GM12878 (cell line): Measurements from ENCODE around the gene SLX9. TPM values are rescaled to one million over a fixed set of nuclear protein-coding genes. Genes with fewer than 3 reads are reported as not detected.
A peak's percentile ranks its signal among the peaks of the same experiment; 100 is the strongest.

ENCODE experiments used
- ATAC-seq: fragments of 200-7000 bp; cut with Tn5 transposase; 3 replicates; pipeline ENCODE4 v1.9.1; 2020; ENCODE audit warnings: mild to moderate bottlenecking, moderate library complexity
- BruUV-seq: library from RNA; stranded (reverse); fragments of 400-500 nt; replicated peaks from 2 replicates; lab custom pipeline; 2021; lab: Mats Ljungman, UMichigan
- CTCF ChIA-PET: fragments of 300-600 bp; sonication (Branson Sonifier 250); formaldehyde crosslinking; extraction: SDS; loops from one replicate; lab custom pipeline; 2021; ENCODE audit warnings: inconsistent platforms; lab: Yijun Ruan, JAX
- POLR2A ChIA-PET: fragments of 350-600 bp; formaldehyde crosslinking; extraction: SDS; loops from one replicate; lab custom pipeline; 2021; ENCODE audit warnings: inconsistent platforms; lab: Charles Lee
- RAD21 ChIA-PET: fragments of 300-600 bp; sonication (Branson Sonifier 250); formaldehyde crosslinking; loops from one replicate; lab custom pipeline; 2023; ENCODE audit warnings: antibody characterized with exemption; ENCODE audit not compliant: unreplicated experiment; lab: Charles Lee
- SMC1A ChIA-PET: fragments of 300-600 bp; sonication (Branson Sonifier 250); formaldehyde crosslinking; loops from one replicate; lab custom pipeline; 2023; ENCODE audit not compliant: unreplicated experiment, uncharacterized antibody; lab: Charles Lee
- DNase-seq: peaks from one replicate; pipeline ENCODE4 v3.0.0-alpha.2; 2011; ENCODE audit warnings: low read depth, low spot score
- FAIRE-seq: peaks from 3 replicates; lab custom pipeline; 2011; peaks lifted over from hg19 to GRCh38; lab: Jason Lieb, UNC
- H2AFZ ChIP-seq: 2 replicates; pipeline ENCODE4 v1.6.0; 2011; ENCODE audit warnings: low read depth, low read length, control low read depth; ENCODE audit not compliant: control insufficient read depth
- H3K27ac ChIP-seq: 2 replicates; pipeline ENCODE4 v1.5.1; 2011; ENCODE audit warnings: control low read depth; ENCODE audit not compliant: control insufficient read depth, insufficient read depth
- H3K27me3 ChIP-seq, 2 experiments: replicated peaks in 1 of 2; 2 replicates each; pipeline versions ENCODE4 v1.6.0 to v1.6.1; 2011; ENCODE audit warnings: low read length in 1 of 2; ENCODE audit not compliant: control insufficient read depth in 2 of 2, insufficient read depth in 2 of 2
- H3K36me3 ChIP-seq, 2 experiments: 2 replicates each; pipeline ENCODE4 v1.5.1; 2011; ENCODE audit warnings: low read length in 1 of 2; ENCODE audit not compliant: control insufficient read depth in 2 of 2, insufficient read depth in 2 of 2
- H3K4me1 ChIP-seq: 2 replicates; pipeline ENCODE4 v1.6.1; 2011; ENCODE audit warnings: mild to moderate bottlenecking, low read length, moderate library complexity, mixed read lengths; ENCODE audit not compliant: control insufficient read depth, insufficient read depth
- H3K4me2 ChIP-seq: 2 replicates; pipeline ENCODE4 v1.6.0; 2011; ENCODE audit warnings: control low read depth; ENCODE audit not compliant: control insufficient read depth, insufficient read depth
- H3K4me3 ChIP-seq: fragments of 200-600 bp; sonication (generic); 2 replicates; pipeline ENCODE4 v1.5.1; 2016
- H3K79me2 ChIP-seq: 2 replicates; pipeline ENCODE4 v1.6.0; 2011; ENCODE audit warnings: low read length; ENCODE audit not compliant: control insufficient read depth, insufficient read depth
- H3K9ac ChIP-seq: 2 replicates; pipeline ENCODE4 v1.8.0; 2011; ENCODE audit warnings: low read length, control low read depth, mixed read lengths; ENCODE audit not compliant: control insufficient read depth, insufficient read depth
- H3K9me3 ChIP-seq: replicated peaks from 3 replicates; pipeline ENCODE4 v1.5.1; 2011; ENCODE audit warnings: mild to moderate bottlenecking, low read length; ENCODE audit not compliant: control insufficient read depth, insufficient read depth
- H4K20me1 ChIP-seq: 2 replicates; pipeline ENCODE4 v1.6.0; 2011; ENCODE audit not compliant: control insufficient read depth, insufficient read depth
- CEBPB ChIP-seq, 2 experiments: fragments of 150-350 bp in 1 of 2; IDR thresholded peaks; 2 replicates each; pipeline ENCODE4 v1.6.1; 2012 to 2014; ENCODE audit warnings: low read depth in 2 of 2, low read length in 2 of 2, borderline replicate concordance in 1 of 2, inconsistent platforms in 1 of 2
- CUX1 ChIP-seq: IDR thresholded peaks from 2 replicates; pipeline ENCODE4 v1.6.1; 2012; ENCODE audit warnings: improper control_type of control experiment, low read depth, low read length; ENCODE audit not compliant: insufficient replicate concordance
- HDGF ChIP-seq: fragments of 450-650 bp; IDR thresholded peaks from 2 replicates; pipeline ENCODE4 v1.6.1; 2016; ENCODE audit warnings: antibody characterized with exemption
- KLF5 ChIP-seq: fragments of 450-650 bp; IDR thresholded peaks from 2 replicates; pipeline ENCODE4 v1.6.1; 2014; ENCODE audit warnings: mild to moderate bottlenecking; ENCODE audit not compliant: partially characterized antibody
- MEF2B ChIP-seq: fragments of 450-650 bp; IDR thresholded peaks from 2 replicates; pipeline ENCODE4 v1.6.1; 2018; ENCODE audit warnings: mild to moderate bottlenecking, moderate library complexity; ENCODE audit not compliant: partially characterized antibody, poor library complexity, severe bottlenecking
- ZNF384 ChIP-seq: IDR thresholded peaks from 2 replicates; pipeline ENCODE4 v1.6.1; 2012; ENCODE audit warnings: low read depth, mild to moderate bottlenecking, low read length, improper control_type of control experiment, borderline replicate concordance
- WGBS: methylation state at CpG from one replicate; pipeline ENCODE4 v1.1.6; 2016; ENCODE audit warnings: low lambda C conversion rate; ENCODE audit not compliant: insufficient replicate concordance, insufficient coverage; ENCODE audit errors: missing lambda C conversion rate; 5-methylcytosine and 5-hydroxymethylcytosine counted together
- in situ Hi-C: fragments of 300-500 bp; cut with MboI; formaldehyde crosslinking; loops from 9 replicates; pipeline ENCODE4 v1.14.3; 2018; ENCODE audit warnings: mixed read lengths
- intact Hi-C: fragments of 100-400 bp; cut with micrococcal nuclease; formaldehyde crosslinking; loops from one replicate; pipeline ENCODE4 v1.14.2; 2022; ENCODE audit not compliant: unreplicated experiment
- polyA plus RNA-seq, 11 experiments: library from polyadenylated mRNA; depleted of rRNA in 4 of 11; unstranded in 6 of 11; stranded (reverse) in 5 of 11; fragments of >200 nt; fragmentation: Nextera tagmentation in 4 of 11; fragmentation: Illumina TruSeq in 1 of 11; extraction: Ambion mirVana in 4 of 11; extraction: Trizol in 1 of 11; gene quantifications; 1 replicate in 1 of 11; 2 replicates in 10 of 11; pipeline versions ENCODE4 v1.2.1 to v1.2.3, GENCODE V29; 2011 to 2016; ENCODE audit warnings: inconsistent platforms in 2 of 11, missing spikeins in 2 of 11, low read depth in 1 of 11
- total RNA-seq, 4 experiments: library from RNA; depleted of rRNA in 3 of 4; stranded (reverse); fragments of >200 nt in 3 of 4; fragmentation: Illumina TruSeq in 1 of 4; extraction: Trizol in 1 of 4; gene quantifications; 2 replicates each; pipeline versions ENCODE4 v1.2.1 to v1.2.3, GENCODE V29; 2013 to 2021

Gene SLX9
- total and polyA plus RNA-seq, 10 of the 15 experiments (the other 5 are each of a cell fraction or from before 2014, with no cell fraction given) = 0.69 to 81.3 (median 33.9) TPM

- H3K4me1 ChIP-seq = peaks cover 27% of the 10 kb centered on the region
- DNase-seq = no peak
- 43% methylated on average over 10 of the region's 10 CpGs for WGBS
Measured at GRCh38 chr21:44924606-44925377, 15.0 kb upstream of the SLX9 start.

More at GRCh38 chr21:44924606-44925377, 15.0 kb upstream of the SLX9 start:
- H4K20me1 ChIP-seq = no peaks in the 10 kb centered on the region
- CTCF ChIA-PET = interaction anchor here (0.6 to 1.3 kb wide), 2 partner anchors 50 to 109 kb away, joined by 3 to 6 read pairs; no protein-coding TSS in a partner anchor
- no peaks in the 10 kb centered on the region for H3K9me3 ChIP-seq
- no peak overlapping the region for H3K4me3 ChIP-seq
- peak overlapping the region; percentile 46; the same call in 1 of the 2 replicates for H3K4me2 ChIP-seq
- peaks cover 20% of the 10 kb centered on the region for H3K79me2 ChIP-seq
- POLR2A ChIA-PET = interaction anchor here (5.7 kb wide), 1 partner anchor 51 kb away, joined by 59 read pairs; the partner anchor contains the start of gene PTTG1IP
- SMC1A ChIA-PET = interaction anchor here (0.7 kb wide), 2 partner anchors 8 to 51 kb away, joined by 3 to 4 read pairs; no protein-coding TSS in a partner anchor
- no peak overlapping the region for H2AFZ ChIP-seq
- BruUV-seq = no TSS peak
- no peak overlapping the region for H3K27ac ChIP-seq
- TF ChIP-seq KLF5 (no peak), HDGF (no peak), CUX1 (no peak), ZNF384 (peak; percentile 38), MEF2B (peak; percentile 18), CEBPB (IDR thresholded peaks at IDR 0.05; ENCODE audit: borderline replicate concordance in 1 of 2, low read depth in 2 of 2, low read length in 2 of 2) (peak in 1 of 2 experiments; percentile 61; a peak in 1 of 4 replicates)
- intact Hi-C loops = no loop called here
- no peaks in the 10 kb centered on the region for H3K36me3 ChIP-seq
- no peak for ATAC-seq
- RAD21 ChIA-PET = interaction anchor here (1.0 to 1.1 kb wide), 2 partner anchors 32 to 124 kb away, joined by 3 to 4 read pairs; no protein-coding TSS in a partner anchor
- in situ Hi-C loops = no loop called here
- H3K27me3 ChIP-seq = no peaks in the 10 kb centered on the region
- H3K9ac ChIP-seq = no peak overlapping the region
- FAIRE-seq = no peak
